ENCODE results near the gene HDLBP. TPM values are rescaled to one million over a fixed set of nuclear protein-coding genes. Genes with fewer than 3 reads are reported as not detected.

HDLBP gene
- total RNA-seq, 1 experiment from 2014 or later: 908 TPM

GRCh38 chr2:241235859-241236593 is 79.4 kb downstream of the HDLBP start:
- peaks cover 76% of the 10 kb centered on the region for H4K20me1 ChIP-seq (ENCODE audit: insufficient read depth)
- DNase-seq: no peak
- POLR2A ChIA-PET (ENCODE audit: unreplicated experiment): no interaction called here
- H2AFZ ChIP-seq: no peak overlapping the region
- CTCF ChIA-PET: no interaction called here
- no peaks in the 10 kb centered on the region for H3K79me2 ChIP-seq (ENCODE audit: low read depth)
- H3K27ac ChIP-seq: no peak overlapping the region
- intact Hi-C loops (cut with micrococcal nuclease; ENCODE audit: unreplicated experiment): no loop called here
- TF ChIP-seq CTCF (conservative IDR thresholded peaks at IDR 0.05): no peak
- TF ChIP-seq EZH2 (IDR thresholded peaks at IDR 0.05; ENCODE audit: low read depth): no peak
- peaks cover 51% of the 10 kb centered on the region for H3K36me3 ChIP-seq (ENCODE audit: low read depth)
- no peaks in the 10 kb centered on the region; the same call in 1 of the 2 replicates for H3F3A ChIP-seq (ENCODE audit: insufficient read depth, low read depth)
- no TSS peak for BruUV-seq (replicated peaks)
- no peak overlapping the region for H3K4me2 ChIP-seq
- no peaks in the 10 kb centered on the region for H3K9me3 ChIP-seq (ENCODE audit: insufficient read depth, low read depth)
- no peaks in the 10 kb centered on the region for H3K9me2 ChIP-seq (ENCODE audit: insufficient read depth)
- no peaks in the 10 kb centered on the region for H3K4me1 ChIP-seq (replicated peaks; ENCODE audit: insufficient read depth)
- H3K27me3 ChIP-seq (ENCODE audit: insufficient read depth, low read depth): no peaks in the 10 kb centered on the region
- no peak overlapping the region for H3K4me3 ChIP-seq

- Histone ChIP-seq H3K79me2 (ENCODE audit: low read depth) (no peaks in the 10 kb centered on the region), H3K4me3 (no peak overlapping the region), H2AFZ (no peak overlapping the region), H3K4me2 (no peak overlapping the region), H3K27me3 (ENCODE audit: insufficient read depth, low read depth) (no peaks in the 10 kb centered on the region), H3K9me2 (ENCODE audit: insufficient read depth) (no peaks in the 10 kb centered on the region), H3K27ac (no peak overlapping the region), H3F3A (ENCODE audit: insufficient read depth, low read depth) (no peaks in the 10 kb centered on the region; the same call in none of the 2 replicates), H3K36me3 (ENCODE audit: low read depth) (peaks cover 43% of the 10 kb centered on the region), H3K9me3 (ENCODE audit: insufficient read depth, low read depth) (no peaks in the 10 kb centered on the region), H4K20me1 (ENCODE audit: insufficient read depth) (peaks cover 72% of the 10 kb centered on the region), H3K4me1 (replicated peaks; ENCODE audit: insufficient read depth) (no peaks in the 10 kb centered on the region)
- CTCF ChIA-PET: no interaction called here
- BruUV-seq (replicated peaks): no TSS peak
- POLR2A ChIA-PET (ENCODE audit: unreplicated experiment): interaction anchor here (0.5 to 0.6 kb wide), 2 partner anchors 11 to 335 kb away, joined by 5 to 15 read pairs; no protein-coding TSS in a partner anchor
- intact Hi-C loops (cut with micrococcal nuclease; ENCODE audit: unreplicated experiment): no loop called here
- DNase-seq: no peak
- TF ChIP-seq CTCF (conservative IDR thresholded peaks at IDR 0.05) (no peak), EZH2 (IDR thresholded peaks at IDR 0.05; ENCODE audit: low read depth) (no peak)
Measured at GRCh38 chr2:241234962-241235740, 80.3 kb downstream of the HDLBP start.

- Histone ChIP-seq H3K4me2 (no peak overlapping the region), H3K4me3 (no peak overlapping the region), H3K9me2 (ENCODE audit: insufficient read depth) (no peaks in the 10 kb centered on the region), H3K27me3 (ENCODE audit: insufficient read depth, low read depth) (no peaks in the 10 kb centered on the region), H3K4me1 (replicated peaks; ENCODE audit: insufficient read depth) (no peaks in the 10 kb centered on the region), H2AFZ (no peak overlapping the region), H3F3A (ENCODE audit: insufficient read depth, low read depth) (no peaks in the 10 kb centered on the region; the same call in none of the 2 replicates), H3K27ac (no peak overlapping the region), H3K79me2 (ENCODE audit: low read depth) (no peaks in the 10 kb centered on the region), H4K20me1 (ENCODE audit: insufficient read depth) (peaks cover 65% of the 10 kb centered on the region), H3K9me3 (ENCODE audit: insufficient read depth, low read depth) (no peaks in the 10 kb centered on the region), H3K36me3 (ENCODE audit: low read depth) (peaks cover 42% of the 10 kb centered on the region)
- no peak for TF ChIP-seq CTCF (conservative IDR thresholded peaks at IDR 0.05)
- TF ChIP-seq EZH2 (IDR thresholded peaks at IDR 0.05; ENCODE audit: low read depth): no peak
- POLR2A ChIA-PET (ENCODE audit: unreplicated experiment): interaction anchor here (0.5 to 0.6 kb wide), 2 partner anchors 10 to 334 kb away, joined by 5 to 15 read pairs; no protein-coding TSS in a partner anchor
- intact Hi-C loops (cut with micrococcal nuclease; ENCODE audit: unreplicated experiment): no loop called here
- DNase-seq: no peak
- CTCF ChIA-PET: no interaction called here
- BruUV-seq (replicated peaks): no TSS peak
Measured at GRCh38 chr2:241234066-241234790, 81.2 kb downstream of the HDLBP start.

All from PC-9 (cell line).